Naive B cell (primary cell): ENCODE data around the gene SAYSD1. TPM values are rescaled to one million over a fixed set of nuclear protein-coding genes. Genes with fewer than 3 reads are reported as not detected.

Experiments
- ATAC-seq, 2 donors: fragments of 150-1000 bp; cut with Tn5 transposase; 2 replicates each; pipeline ENCODE4 v1.10.0; 2021; ENCODE audit warnings: low read depth in 2 of 2, mild to moderate bottlenecking in 2 of 2, moderate library complexity in 2 of 2
- DNase-seq: peaks from one replicate; pipeline ENCODE4 v3.0.0; 2022
- H3K27ac Mint-ChIP-seq, 6 donors: one replicate each; pipeline ENCODE4 v1.8.0; 2020 to 2022; ENCODE audit warnings: mild to moderate bottlenecking in 6 of 6, mixed read lengths in 6 of 6, moderate library complexity in 5 of 6, inconsistent platforms in 2 of 6
- H3K27me3 Mint-ChIP-seq, 3 donors: one replicate each; pipeline ENCODE4 v1.8.0; 2021 to 2022; ENCODE audit warnings: mixed read lengths in 3 of 3, mild to moderate bottlenecking in 1 of 3
- H3K36me3 Mint-ChIP-seq, 2 donors: one replicate each; pipeline ENCODE4 v1.8.0; 2020 to 2022; ENCODE audit warnings: mixed read lengths in 2 of 2, inconsistent platforms in 1 of 2, mild to moderate bottlenecking in 1 of 2
- H3K4me1 Mint-ChIP-seq, 3 donors: one replicate each; pipeline ENCODE4 v1.8.0; 2020 to 2022; ENCODE audit warnings: mixed read lengths in 3 of 3, inconsistent platforms in 1 of 3, mild to moderate bottlenecking in 1 of 3, moderate library complexity in 1 of 3
- H3K4me3 Mint-ChIP-seq, 8 donors: one replicate each; pipeline ENCODE4 v1.8.0; 2020 to 2022; ENCODE audit warnings: mild to moderate bottlenecking in 8 of 8, mixed read lengths in 8 of 8, moderate library complexity in 8 of 8, inconsistent platforms in 2 of 8
- H3K9me3 Mint-ChIP-seq, 7 donors: one replicate each; pipeline ENCODE4 v1.8.0; 2020 to 2022; ENCODE audit warnings: mixed read lengths in 7 of 7, mild to moderate bottlenecking in 5 of 7, inconsistent platforms in 2 of 7, moderate library complexity in 1 of 7
- polyA plus RNA-seq, 6 donors: library from polyadenylated mRNA; unstranded; fragments of 300-500 nt; fragmentation: Illumina TruSeq; gene quantifications; one replicate each; pipeline ENCODE4 v1.2.3, GENCODE V29; 2021; ENCODE audit warnings: low read depth in 6 of 6

SAYSD1 gene
- polyA plus RNA-seq, 6 donors from 2014 or later, result 16.4 to 21.0 (median 18.7) TPM

- Mint-ChIP-seq H3K4me1 (peaks cover 4 to 22% (median 10%) of the 10 kb centered on the region in 3 donors), H3K27ac (no peak overlapping the region), H3K27me3 (no peaks in the 10 kb centered on the region), H3K4me3 (no peak overlapping the region), H3K9me3 (peaks cover 0 to 3% (median 0%) of the 10 kb centered on the region in 7 donors), H3K36me3 (peaks cover 22 to 32% of the 10 kb centered on the region in 2 donors)
- peak; percentile 54 to 56 for ATAC-seq
- no peak for DNase-seq
These were observed 12.7 kb downstream of the SAYSD1 start for GRCh38 chr6:39102071-39102820.

GRCh38 chr6:39100358-39100757, 14.6 kb downstream of the SAYSD1 start:
- H3K4me1 Mint-ChIP-seq, result peaks cover 0 to 12% (median 4%) of the 10 kb centered on the region in 3 donors
- no peak overlapping the region for H3K4me3 Mint-ChIP-seq
- H3K36me3 Mint-ChIP-seq, result peaks cover 12 to 22% of the 10 kb centered on the region in 2 donors
- no peak overlapping the region for H3K27ac Mint-ChIP-seq
- H3K9me3 Mint-ChIP-seq, result no peaks in the 10 kb centered on the region
- DNase-seq, result no peak
- no peak for ATAC-seq
- H3K27me3 Mint-ChIP-seq, result no peaks in the 10 kb centered on the region

- no peaks in the 10 kb centered on the region for H3K9me3 Mint-ChIP-seq
- H3K27me3 Mint-ChIP-seq, result peaks cover 21 to 25% (median 24%) of the 10 kb centered on the region in 3 donors
- peaks cover 0 to 8% of the 10 kb centered on the region in 2 donors for H3K36me3 Mint-ChIP-seq
- DNase-seq (no peak), ATAC-seq (no peak)
- H3K4me1 Mint-ChIP-seq, result no peaks in the 10 kb centered on the region
- H3K27ac Mint-ChIP-seq, result no peak overlapping the region
- H3K4me3 Mint-ChIP-seq, result no peak overlapping the region
These were observed 19.4 kb downstream of the SAYSD1 start for GRCh38 chr6:39095578-39095977.

GRCh38 chr6:39093149-39093708, 21.8 kb downstream of the SAYSD1 start:
- Mint-ChIP-seq H3K9me3 (no peaks in the 10 kb centered on the region), H3K36me3 (peaks cover 0 to 8% of the 10 kb centered on the region in 2 donors), H3K4me1 (peaks cover 0 to 8% (median 0%) of the 10 kb centered on the region in 3 donors), H3K4me3 (no peak overlapping the region), H3K27me3 (peaks cover 42 to 48% (median 46%) of the 10 kb centered on the region in 3 donors), H3K27ac (no peak overlapping the region)
- DNase-seq (no peak), ATAC-seq (no peak)

GRCh38 chr6:39092124-39092523, 22.9 kb downstream of the SAYSD1 start:
- DNase-seq (no peak), ATAC-seq (no peak)
- peaks cover 49 to 59% (median 55%) of the 10 kb centered on the region in 3 donors for H3K27me3 Mint-ChIP-seq
- H3K36me3 Mint-ChIP-seq, result peaks cover 0 to 8% of the 10 kb centered on the region in 2 donors
- H3K4me3 Mint-ChIP-seq, result no peak overlapping the region
- no peaks in the 10 kb centered on the region for H3K9me3 Mint-ChIP-seq
- no peak overlapping the region for H3K27ac Mint-ChIP-seq
- peaks cover 0 to 8% (median 0%) of the 10 kb centered on the region in 3 donors for H3K4me1 Mint-ChIP-seq

- Mint-ChIP-seq H3K36me3 (peaks cover 0 to 8% of the 10 kb centered on the region in 2 donors), H3K9me3 (no peaks in the 10 kb centered on the region), H3K4me3 (no peak overlapping the region), H3K27ac (no peak overlapping the region), H3K27me3 (peaks cover 54 to 68% (median 64%) of the 10 kb centered on the region in 3 donors), H3K4me1 (peaks cover 0 to 8% (median 0%) of the 10 kb centered on the region in 3 donors)
- DNase-seq, result no peak
- no peak for ATAC-seq
These were observed 23.8 kb downstream of the SAYSD1 start for GRCh38 chr6:39091220-39091619.

- H3K27me3 Mint-ChIP-seq, result peaks cover 54 to 80% (median 76%) of the 10 kb centered on the region in 3 donors
- no peak overlapping the region for H3K4me3 Mint-ChIP-seq
- H3K27ac Mint-ChIP-seq, result no peak overlapping the region
- H3K9me3 Mint-ChIP-seq, result no peaks in the 10 kb centered on the region
- peaks cover 0 to 8% (median 0%) of the 10 kb centered on the region in 3 donors for H3K4me1 Mint-ChIP-seq
- ATAC-seq, result no peak
- no peak for DNase-seq
- H3K36me3 Mint-ChIP-seq, result peaks cover 0 to 8% of the 10 kb centered on the region in 2 donors
These were observed 24.9 kb downstream of the SAYSD1 start for GRCh38 chr6:39090036-39090435.

- Mint-ChIP-seq H3K4me3 (no peak overlapping the region), H3K27ac (no peak overlapping the region), H3K27me3 (peaks cover 60 to 97% (median 91%) of the 10 kb centered on the region in 3 donors), H3K36me3 (peaks cover 0 to 8% of the 10 kb centered on the region in 2 donors), H3K4me1 (peaks cover 0 to 8% (median 0%) of the 10 kb centered on the region in 3 donors), H3K9me3 (no peaks in the 10 kb centered on the region)
- ATAC-seq, result peak; percentile 43 to 53
- DNase-seq, result no peak
These were observed 26.7 kb downstream of the SAYSD1 start for GRCh38 chr6:39088331-39088730.

GRCh38 chr6:39087197-39087596, 27.8 kb downstream of the SAYSD1 start:
- H3K4me3 Mint-ChIP-seq, result no peak overlapping the region
- ATAC-seq, result no peak
- no peak overlapping the region for H3K27ac Mint-ChIP-seq
- DNase-seq, result no peak
- H3K4me1 Mint-ChIP-seq, result peaks cover 0 to 8% (median 0%) of the 10 kb centered on the region in 3 donors
- peaks cover 55 to 99% (median 89%) of the 10 kb centered on the region in 3 donors for H3K27me3 Mint-ChIP-seq
- H3K9me3 Mint-ChIP-seq, result no peaks in the 10 kb centered on the region
- no peaks in the 10 kb centered on the region for H3K36me3 Mint-ChIP-seq

GRCh38 chr6:39086711-39087110, 28.3 kb downstream of the SAYSD1 start:
- no peak for DNase-seq
- peaks cover 0 to 8% (median 0%) of the 10 kb centered on the region in 3 donors for H3K4me1 Mint-ChIP-seq
- H3K36me3 Mint-ChIP-seq, result no peaks in the 10 kb centered on the region
- H3K9me3 Mint-ChIP-seq, result no peaks in the 10 kb centered on the region
- peaks cover 55 to 98% (median 88%) of the 10 kb centered on the region in 3 donors for H3K27me3 Mint-ChIP-seq
- H3K27ac Mint-ChIP-seq, result no peak overlapping the region
- H3K4me3 Mint-ChIP-seq, result no peak overlapping the region
- ATAC-seq, result no peak

- Mint-ChIP-seq H3K4me3 (no peak overlapping the region), H3K9me3 (no peaks in the 10 kb centered on the region), H3K4me1 (peaks cover 0 to 8% (median 0%) of the 10 kb centered on the region in 3 donors), H3K27me3 (peaks cover 51 to 94% (median 84%) of the 10 kb centered on the region in 3 donors), H3K27ac (no peak overlapping the region), H3K36me3 (no peaks in the 10 kb centered on the region)
- DNase-seq (no peak), ATAC-seq (no peak)
These were observed 28.7 kb downstream of the SAYSD1 start for GRCh38 chr6:39086294-39086693.

GRCh38 chr6:39085129-39085797, 29.7 kb downstream of the SAYSD1 start:
- Mint-ChIP-seq H3K4me3 (no peak overlapping the region), H3K27me3 (peaks cover 42 to 84% (median 74%) of the 10 kb centered on the region in 3 donors), H3K4me1 (peaks cover 0 to 6% (median 0%) of the 10 kb centered on the region in 3 donors), H3K36me3 (no peaks in the 10 kb centered on the region), H3K27ac (no peak overlapping the region), H3K9me3 (no peaks in the 10 kb centered on the region)
- DNase-seq, result no peak
- ATAC-seq, result no peak

GRCh38 chr6:39084506-39084905, 30.5 kb downstream of the SAYSD1 start:
- Mint-ChIP-seq H3K36me3 (no peaks in the 10 kb centered on the region), H3K4me3 (no peak overlapping the region)
- no peak for DNase-seq

More at GRCh38 chr6:39084506-39084905, 30.5 kb downstream of the SAYSD1 start:
- Mint-ChIP-seq H3K27me3 (peaks cover 35 to 76% (median 66%) of the 10 kb centered on the region in 3 donors), H3K4me1 (no peaks in the 10 kb centered on the region), H3K9me3 (no peaks in the 10 kb centered on the region), H3K27ac (no peak overlapping the region)
- ATAC-seq, result no peak
